Measurements from ENCODE around the gene MTHFD2.

The MTHFD2 gene

GRCh38 chr2:74188018-74188601, 10.3 kb upstream of the MTHFD2 start:
- TF ChIP-seq CTCF (IDR thresholded peaks at IDR 0.05; ENCODE audit: low read depth, low read length, missing control alignments): no peak
- in situ Hi-C loops (cut with HindIII; ENCODE audit: low pct_ligation_motif_present, low sequenced_read_pairs): no loop called here
- Histone ChIP-seq H3K27me3 (replicated peaks) (peaks cover 2% of the 10 kb centered on the region), H3K4me3 (ENCODE audit: low read depth, low read length) (no peak overlapping the region), H3K27ac (no peak overlapping the region), H3K36me3 (replicated peaks) (no peaks in the 10 kb centered on the region)
- DNase-seq: no peak

GRCh38 chr2:74188696-74189095, 9.7 kb upstream of the MTHFD2 start:
- Histone ChIP-seq H3K27ac (no peak overlapping the region), H3K27me3 (replicated peaks) (peaks cover 2% of the 10 kb centered on the region), H3K4me3 (ENCODE audit: low read depth, low read length) (no peak overlapping the region), H3K36me3 (replicated peaks) (no peaks in the 10 kb centered on the region)
- in situ Hi-C loops (cut with HindIII; ENCODE audit: low pct_ligation_motif_present, low sequenced_read_pairs): no loop called here
- TF ChIP-seq CTCF (IDR thresholded peaks at IDR 0.05; ENCODE audit: low read depth, low read length, missing control alignments): no peak
- DNase-seq: no peak

- DNase-seq: no peak
- Histone ChIP-seq H3K27me3 (replicated peaks) (peaks cover 2% of the 10 kb centered on the region), H3K27ac (no peak overlapping the region), H3K36me3 (replicated peaks) (no peaks in the 10 kb centered on the region), H3K4me3 (ENCODE audit: low read depth, low read length) (no peak overlapping the region)
- in situ Hi-C loops (cut with HindIII; ENCODE audit: low pct_ligation_motif_present, low sequenced_read_pairs): no loop called here
- no peak for TF ChIP-seq CTCF (IDR thresholded peaks at IDR 0.05; ENCODE audit: low read depth, low read length, missing control alignments)
Measured at GRCh38 chr2:74191596-74192380, 6.6 kb upstream of the MTHFD2 start.

DNA sequence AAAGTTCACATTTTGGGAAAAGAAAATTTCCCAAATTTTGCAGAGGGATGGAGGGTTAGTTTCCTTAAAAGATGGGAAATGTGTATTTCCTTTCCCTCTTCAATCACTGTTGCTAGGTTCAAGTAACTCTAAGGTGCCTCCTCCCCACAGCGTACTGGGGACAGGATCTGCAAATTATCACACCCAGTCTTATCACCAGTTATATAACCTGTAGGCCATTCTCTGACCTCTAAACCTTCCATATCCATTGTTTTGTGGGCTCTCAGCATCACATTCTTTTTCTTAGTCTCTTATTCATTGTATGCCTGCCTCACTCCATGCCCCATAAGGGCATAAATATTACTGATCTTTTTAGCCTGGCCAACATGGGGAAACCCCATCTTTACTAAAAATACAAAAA, 3.6 kb upstream of the MTHFD2 start:
- in situ Hi-C loops (cut with HindIII; ENCODE audit: low pct_ligation_motif_present, low sequenced_read_pairs): no loop called here
- no peak overlapping the region for H3K27ac ChIP-seq
- no peak overlapping the region for H3K4me3 ChIP-seq (ENCODE audit: low read depth, low read length)
- H3K36me3 ChIP-seq (replicated peaks): no peaks in the 10 kb centered on the region
- H3K27me3 ChIP-seq (replicated peaks): peaks cover 2% of the 10 kb centered on the region
- no peak for TF ChIP-seq CTCF (IDR thresholded peaks at IDR 0.05; ENCODE audit: low read depth, low read length, missing control alignments)
- DNase-seq: no peak

GRCh38 chr2:74197049-74197448, 1.4 kb upstream of the MTHFD2 start:
- in situ Hi-C loops (cut with HindIII; ENCODE audit: low pct_ligation_motif_present, low sequenced_read_pairs): no loop called here
- no peak for TF ChIP-seq CTCF (IDR thresholded peaks at IDR 0.05; ENCODE audit: low read depth, low read length, missing control alignments)

More at GRCh38 chr2:74197049-74197448, 1.4 kb upstream of the MTHFD2 start:
- no peaks in the 10 kb centered on the region for H3K27me3 ChIP-seq (replicated peaks)
- no peak overlapping the region for H3K4me3 ChIP-seq (ENCODE audit: low read depth, low read length)
- H3K27ac ChIP-seq: no peak overlapping the region
- no peaks in the 10 kb centered on the region for H3K36me3 ChIP-seq (replicated peaks)
- no peak for DNase-seq
